PC-9 (cell line): ENCODE measurements around the gene DYNLT2B. TPM values are rescaled to one million over a fixed set of nuclear protein-coding genes. Genes with fewer than 3 reads are reported as not detected.
"Not testable (repeated sequence)": the region's sequence is repeated elsewhere in the genome, so short reads cannot be mapped to it uniquely, and the experiment has no call there.

Experiments
- BruUV-seq: library from RNA; stranded (reverse); fragments of 400-500 nt; replicated peaks from 2 replicates; lab custom pipeline; 2021; lab: Mats Ljungman, UMichigan
- CTCF ChIA-PET: fragments of 300-600 bp; sonication (Branson Sonifier 250); formaldehyde crosslinking; loops from one replicate; lab custom pipeline; 2022; ENCODE audit warnings: antibody characterized with exemption; lab: Charles Lee
- POLR2A ChIA-PET: fragments of 300-600 bp; sonication (Branson Sonifier 250); formaldehyde crosslinking; loops from one replicate; lab custom pipeline; 2022; ENCODE audit warnings: antibody characterized with exemption; ENCODE audit not compliant: unreplicated experiment; lab: Charles Lee
- DNase-seq, 2 experiments: peaks; one replicate each; pipeline versions ENCODE4 v3.0.0 to v3.0.0-alpha.2; 2015 to 2022; ENCODE audit warnings: mixed read lengths in 1 of 2
- H2AFZ ChIP-seq: fragments of 200-600 bp; sonication (generic); 2 replicates; pipeline ENCODE4 v1.8.1; 2017; ENCODE audit warnings: antibody characterized with exemption
- H3F3A ChIP-seq: fragments of 200-600 bp; sonication (generic); 2 replicates; pipeline ENCODE4 v1.8.1; 2017; ENCODE audit warnings: antibody characterized with exemption, mild to moderate bottlenecking, low read depth; ENCODE audit not compliant: insufficient read depth
- H3K27ac ChIP-seq: fragments of 200-600 bp; sonication (generic); 2 replicates; pipeline ENCODE4 v1.6.1; 2016; ENCODE audit warnings: mixed run types
- H3K27me3 ChIP-seq: fragments of 200-600 bp; sonication (generic); 2 replicates; pipeline ENCODE4 v1.6.1; 2016; ENCODE audit warnings: low read depth, mixed run types; ENCODE audit not compliant: insufficient read depth
- H3K36me3 ChIP-seq: fragments of 200-600 bp; sonication (generic); 2 replicates; pipeline ENCODE4 v1.6.1; 2016; ENCODE audit warnings: low read depth, mixed run types
- H3K4me1 ChIP-seq: fragments of 200-600 bp; sonication (generic); replicated peaks from 2 replicates; pipeline ENCODE4 v1.6.1; 2016; ENCODE audit warnings: mixed run types; ENCODE audit not compliant: insufficient read depth
- H3K4me2 ChIP-seq: fragments of 200-600 bp; sonication (generic); 2 replicates; pipeline ENCODE4 v1.6.1; 2017; ENCODE audit warnings: mixed run types
- H3K4me3 ChIP-seq: fragments of 200-600 bp; sonication (generic); 2 replicates; pipeline ENCODE4 v1.6.1; 2016; ENCODE audit warnings: mixed run types
- H3K79me2 ChIP-seq: fragments of 200-600 bp; sonication (generic); 2 replicates; pipeline ENCODE4 v1.6.1; 2017; ENCODE audit warnings: low read depth, mixed run types
- H3K9me2 ChIP-seq: fragments of 200-600 bp; sonication (generic); 2 replicates; pipeline ENCODE4 v1.8.1; 2017; ENCODE audit warnings: mild to moderate bottlenecking; ENCODE audit not compliant: insufficient read depth
- H3K9me3 ChIP-seq: fragments of 200-600 bp; sonication (generic); 2 replicates; pipeline ENCODE4 v1.8.1; 2016; ENCODE audit warnings: low read depth; ENCODE audit not compliant: insufficient read depth
- H4K20me1 ChIP-seq: fragments of 200-600 bp; sonication (generic); 2 replicates; pipeline ENCODE4 v1.8.1; 2017; ENCODE audit not compliant: insufficient read depth
- EZH2 ChIP-seq: fragments of 200-600 bp; sonication (generic); IDR thresholded peaks from 2 replicates; pipeline ENCODE4 v1.8.0; 2017; ENCODE audit warnings: antibody characterized with exemption, low read depth
- intact Hi-C: fragments of 100-400 bp; cut with micrococcal nuclease; formaldehyde crosslinking; loops from one replicate; pipeline ENCODE4 v1.10.0; 2022; ENCODE audit not compliant: unreplicated experiment
- total RNA-seq: library from RNA; stranded (reverse); gene quantifications from 2 replicates; pipeline ENCODE4 v1.2.3, GENCODE V29; 2021
- TF ChIP-seq, protein P1 (sequence below): fragments of 200-600 bp; sonication (generic); conservative IDR thresholded peaks from 2 replicates; pipeline ENCODE4 v1.6.1; 2017; ENCODE audit warnings: mixed run types, antibody characterized with exemption, mild to moderate bottlenecking, moderate library complexity

Gene DYNLT2B
- total RNA-seq, 1 experiment from 2014 or later: 5.3 TPM

DNA sequence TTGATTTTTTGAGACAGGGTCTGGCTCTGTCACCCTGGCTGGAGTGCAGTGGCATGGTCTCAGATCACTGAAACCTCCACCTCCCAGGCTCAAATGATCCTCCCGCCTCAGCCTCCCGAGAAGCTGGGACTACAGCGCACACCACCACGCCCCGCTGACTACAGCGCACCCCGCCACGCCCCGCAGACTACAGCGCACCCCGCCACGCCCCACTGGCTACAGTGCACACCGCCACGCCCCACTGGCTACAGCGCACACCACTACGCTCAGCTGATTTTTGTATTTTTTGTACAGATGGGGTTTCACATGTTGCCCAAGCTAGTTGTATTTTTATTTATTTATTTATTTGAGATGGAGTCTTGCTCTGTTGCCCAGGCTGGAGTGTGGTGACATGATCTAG, 66.1 kb downstream of the DYNLT2B start:
- Histone ChIP-seq H2AFZ (no peak overlapping the region), H3K4me2 (no peak overlapping the region), H3K27ac (no peak overlapping the region), H3K4me1 (no peaks in the 10 kb centered on the region), H3K79me2 (no peaks in the 10 kb centered on the region), H3K4me3 (no peak overlapping the region), H4K20me1 (0 out of 2 replicates have a peak, but pooled peaks cover 3% of the 10 kb centered on the region), H3K36me3 (peaks cover 25% of the 10 kb centered on the region; the same call in 1 of the 2 replicates), H3F3A (peaks cover 11% of the 10 kb centered on the region), H3K9me3 (no peaks in the 10 kb centered on the region), H3K27me3 (no peaks in the 10 kb centered on the region), H3K9me2 (no peaks in the 10 kb centered on the region)
- intact Hi-C loops: loop anchor here (5.0 kb wide), 2 partner anchors 85 to 105 kb away; partner anchors contain the start of gene TM4SF19
- CTCF ChIA-PET: no interaction called here
- no TSS peak for BruUV-seq
- TF ChIP-seq, protein P1, sequence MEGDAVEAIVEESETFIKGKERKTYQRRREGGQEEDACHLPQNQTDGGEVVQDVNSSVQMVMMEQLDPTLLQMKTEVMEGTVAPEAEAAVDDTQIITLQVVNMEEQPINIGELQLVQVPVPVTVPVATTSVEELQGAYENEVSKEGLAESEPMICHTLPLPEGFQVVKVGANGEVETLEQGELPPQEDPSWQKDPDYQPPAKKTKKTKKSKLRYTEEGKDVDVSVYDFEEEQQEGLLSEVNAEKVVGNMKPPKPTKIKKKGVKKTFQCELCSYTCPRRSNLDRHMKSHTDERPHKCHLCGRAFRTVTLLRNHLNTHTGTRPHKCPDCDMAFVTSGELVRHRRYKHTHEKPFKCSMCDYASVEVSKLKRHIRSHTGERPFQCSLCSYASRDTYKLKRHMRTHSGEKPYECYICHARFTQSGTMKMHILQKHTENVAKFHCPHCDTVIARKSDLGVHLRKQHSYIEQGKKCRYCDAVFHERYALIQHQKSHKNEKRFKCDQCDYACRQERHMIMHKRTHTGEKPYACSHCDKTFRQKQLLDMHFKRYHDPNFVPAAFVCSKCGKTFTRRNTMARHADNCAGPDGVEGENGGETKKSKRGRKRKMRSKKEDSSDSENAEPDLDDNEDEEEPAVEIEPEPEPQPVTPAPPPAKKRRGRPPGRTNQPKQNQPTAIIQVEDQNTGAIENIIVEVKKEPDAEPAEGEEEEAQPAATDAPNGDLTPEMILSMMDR: no peak
- TF ChIP-seq EZH2: no peak
- POLR2A ChIA-PET: interaction anchor here (0.8 kb wide), 1 partner anchor 126 kb away, joined by 8 read pairs; no protein-coding TSS in a partner anchor
- DNase-seq: no peak

DNA sequence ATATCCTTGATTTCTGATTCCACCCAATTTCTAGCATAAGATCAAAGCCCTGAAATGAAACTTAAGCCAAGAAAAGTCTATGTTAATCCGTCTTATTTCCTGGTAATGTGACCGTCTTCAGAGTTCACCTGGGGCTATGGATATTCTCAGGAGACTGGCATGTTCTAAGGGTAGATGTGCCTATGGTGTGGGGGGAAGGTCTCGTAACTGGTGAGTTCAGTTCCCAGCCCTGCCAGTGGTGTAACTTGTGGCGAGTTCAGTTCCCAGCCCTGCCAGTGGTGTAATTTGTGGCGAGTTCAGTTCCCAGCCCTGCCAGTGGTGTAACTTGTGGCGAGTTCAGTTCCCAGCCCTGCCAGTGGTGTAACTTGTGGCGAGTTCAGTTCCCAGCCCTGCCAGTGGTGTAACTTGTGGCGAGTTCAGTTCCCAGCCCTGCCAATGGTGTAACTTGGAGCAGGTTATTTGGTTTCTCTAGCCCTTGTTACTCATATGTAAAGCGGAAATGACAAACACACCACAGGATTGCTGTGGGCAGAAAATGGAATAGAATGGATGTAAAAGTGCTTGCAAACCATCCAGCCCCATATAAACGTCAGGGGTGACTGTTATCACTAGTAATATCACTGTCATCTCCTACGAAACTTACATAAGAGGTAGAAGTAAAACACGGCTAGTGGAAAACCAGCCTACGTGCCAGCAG, 71.3 kb downstream of the DYNLT2B start:
- DNase-seq: no peak
- Histone ChIP-seq H3K4me1 (no peaks in the 10 kb centered on the region), H3K79me2 (no peaks in the 10 kb centered on the region), H3K27me3 (no peaks in the 10 kb centered on the region), H2AFZ (no peak overlapping the region), H3K4me3 (no peak overlapping the region), H3K36me3 (peaks cover 20% of the 10 kb centered on the region), H3K9me2 (no peaks in the 10 kb centered on the region), H3K4me2 (no peak overlapping the region), H4K20me1 (no peaks in the 10 kb centered on the region), H3K27ac (no peak overlapping the region), H3K9me3 (no peaks in the 10 kb centered on the region), H3F3A (no peaks in the 10 kb centered on the region)
- TF ChIP-seq EZH2: no peak
- TF ChIP-seq, protein P1: no peak
- POLR2A ChIA-PET: no interaction called here
- BruUV-seq: no TSS peak
- CTCF ChIA-PET: interaction anchor here (0.6 kb wide), 1 partner anchor 89 kb away, joined by 4 read pairs; no protein-coding TSS in a partner anchor
- intact Hi-C loops: no loop called here

DNA sequence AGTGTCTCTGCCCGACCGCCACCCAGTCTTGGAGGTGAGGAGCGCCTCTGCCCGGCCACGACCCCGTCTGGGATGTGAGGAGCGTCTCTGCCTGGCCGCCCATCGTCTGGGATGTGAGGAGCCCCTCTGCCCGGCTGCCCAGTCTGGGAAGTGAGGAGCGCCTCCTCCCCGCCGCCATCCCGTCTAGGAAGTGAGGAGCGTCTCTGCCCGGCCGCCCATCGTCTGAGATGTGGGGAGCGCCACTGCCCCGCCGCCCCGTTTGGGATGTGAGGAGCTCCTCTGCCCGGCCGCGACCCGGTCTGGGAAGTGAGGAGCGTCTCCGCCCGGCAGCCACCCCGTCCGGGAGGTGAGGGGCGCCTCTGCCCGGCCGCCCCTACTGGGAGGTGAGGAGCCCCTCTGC, 73.9 kb downstream of the DYNLT2B start:
- H3K9me2 ChIP-seq, H3F3A ChIP-seq, H3K4me1 ChIP-seq, H3K4me3 ChIP-seq, DNase-seq, H3K79me2 ChIP-seq, H3K27ac ChIP-seq, H3K27me3 ChIP-seq, CTCF ChIA-PET, intact Hi-C loops, BruUV-seq, H4K20me1 ChIP-seq, POLR2A ChIA-PET, H3K4me2 ChIP-seq, H3K9me3 ChIP-seq, H2AFZ ChIP-seq: not testable (repeated sequence)
- H3K36me3 ChIP-seq: peaks cover 31% of the 10 kb centered on the region
